KOPT-K1 (cell line): ENCODE data around the gene D2HGDH.
"Not testable (repeated sequence)": the region's sequence is repeated elsewhere in the genome, so short reads cannot be mapped to it uniquely, and the experiment has no call there.

Source experiments
- H3K27ac ChIP-seq: fragments of 200-600 bp; sonication (generic); 2 replicates; pipeline ENCODE4 v1.5.1; 2016; ENCODE audit warnings: antibody characterized with exemption, mild to moderate bottlenecking, low read depth, low read length; ENCODE audit not compliant: poor library complexity, severe bottlenecking
- H3K36me3 ChIP-seq: fragments of 200-600 bp; sonication (generic); 2 replicates; pipeline ENCODE4 v1.5.1; 2017; ENCODE audit warnings: antibody characterized with exemption, mild to moderate bottlenecking, low read length, moderate library complexity; ENCODE audit not compliant: insufficient read depth
- H3K9me3 ChIP-seq: fragments of 200-600 bp; sonication (generic); 2 replicates; pipeline ENCODE4 v1.5.1; 2017; ENCODE audit warnings: antibody characterized with exemption, low read length, mild to moderate bottlenecking; ENCODE audit not compliant: insufficient read depth, poor library complexity, severe bottlenecking

Gene D2HGDH

DNA sequence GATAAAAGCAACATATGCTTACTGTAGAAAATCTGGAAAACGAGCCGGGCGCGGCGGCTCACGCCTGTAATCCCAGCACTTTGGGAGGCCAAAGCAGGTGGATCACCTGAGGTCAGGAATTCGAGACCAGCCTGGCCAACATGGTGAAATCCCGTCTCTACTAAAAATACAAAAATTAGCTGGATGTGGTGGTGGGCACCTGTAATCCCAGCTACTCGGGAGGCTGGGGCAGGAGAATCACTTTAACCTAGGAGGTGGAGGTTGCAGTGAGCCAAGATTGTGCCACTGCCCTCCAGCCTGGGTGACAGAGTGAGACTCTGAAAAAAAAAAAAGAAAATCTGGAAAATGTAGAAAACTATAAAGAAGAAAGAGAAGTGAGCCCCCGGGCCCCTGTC is 83.4 kb downstream of the D2HGDH start:
- H3K27ac ChIP-seq, H3K36me3 ChIP-seq, H3K9me3 ChIP-seq: not testable (repeated sequence)
